SK-N-SH (cell line): Measurements from ENCODE around the gene BCAT1.
"Not testable (repeated sequence)": the region's sequence is repeated elsewhere in the genome, so short reads cannot be mapped to it uniquely, and the experiment has no call there.

Source experiments
- EP300 ChIP-seq, 2 experiments: IDR thresholded peaks; 2 replicates each; pipeline versions ENCODE4 v1.4.0 to v1.6.1; 2012; ENCODE audit warnings: borderline replicate concordance in 1 of 2, low read depth in 1 of 2, low read length in 1 of 2
- EZH2phosphoT487 ChIP-seq: fragments of 200-600 bp; sonication (generic); IDR thresholded peaks from 2 replicates; pipeline ENCODE4 v1.6.1; 2017; ENCODE audit warnings: low read depth, mixed run types, mild to moderate bottlenecking, antibody characterized with exemption, moderate library complexity, borderline replicate concordance
- JUND ChIP-seq: IDR thresholded peaks from 2 replicates; pipeline ENCODE4 v1.4.0; 2012
- RAD21 ChIP-seq: IDR thresholded peaks from 2 replicates; pipeline ENCODE4 v1.6.1; 2012; ENCODE audit warnings: mild to moderate bottlenecking, low read length
- TAF1 ChIP-seq: IDR thresholded peaks from 2 replicates; pipeline ENCODE4 v1.6.1; 2012; ENCODE audit warnings: low read depth, mild to moderate bottlenecking, low read length, moderate library complexity, borderline replicate concordance
- TF ChIP-seq, protein P1 (sequence below): fragments of 200-600 bp; sonication (generic); IDR thresholded peaks from 2 replicates; pipeline ENCODE4 v1.6.1; 2017; ENCODE audit warnings: antibody characterized with exemption, mild to moderate bottlenecking, moderate library complexity
- TF ChIP-seq, protein P2 (sequence below): IDR thresholded peaks from 2 replicates; pipeline ENCODE4 v1.4.0; 2012; ENCODE audit warnings: low read depth, borderline replicate concordance
- TF ChIP-seq, protein P3 (sequence below): IDR thresholded peaks from 2 replicates; pipeline ENCODE4 v1.6.1; 2012; ENCODE audit warnings: mild to moderate bottlenecking, low read depth, low read length, moderate library complexity

DNA sequence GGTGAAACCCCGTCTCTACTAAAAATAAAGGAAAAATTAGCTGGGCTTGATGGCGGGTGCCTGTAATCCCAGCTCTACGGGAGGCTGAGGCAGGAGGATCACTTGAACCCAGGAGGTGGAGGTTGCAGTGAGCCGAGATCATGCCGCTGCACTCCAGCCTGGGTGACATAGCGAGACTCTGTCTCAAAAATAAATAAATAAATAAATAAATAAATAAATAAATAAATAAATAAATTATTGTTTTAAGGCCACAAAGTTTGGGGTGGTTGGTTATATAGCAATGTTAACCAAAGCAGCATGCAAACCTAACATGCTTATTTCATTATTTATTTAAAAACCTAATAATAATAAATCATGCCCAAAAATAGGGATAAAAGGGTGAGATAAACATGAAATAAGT lies 38.7 kb downstream of the BCAT1 start:
- TF ChIP-seq, protein P1, sequence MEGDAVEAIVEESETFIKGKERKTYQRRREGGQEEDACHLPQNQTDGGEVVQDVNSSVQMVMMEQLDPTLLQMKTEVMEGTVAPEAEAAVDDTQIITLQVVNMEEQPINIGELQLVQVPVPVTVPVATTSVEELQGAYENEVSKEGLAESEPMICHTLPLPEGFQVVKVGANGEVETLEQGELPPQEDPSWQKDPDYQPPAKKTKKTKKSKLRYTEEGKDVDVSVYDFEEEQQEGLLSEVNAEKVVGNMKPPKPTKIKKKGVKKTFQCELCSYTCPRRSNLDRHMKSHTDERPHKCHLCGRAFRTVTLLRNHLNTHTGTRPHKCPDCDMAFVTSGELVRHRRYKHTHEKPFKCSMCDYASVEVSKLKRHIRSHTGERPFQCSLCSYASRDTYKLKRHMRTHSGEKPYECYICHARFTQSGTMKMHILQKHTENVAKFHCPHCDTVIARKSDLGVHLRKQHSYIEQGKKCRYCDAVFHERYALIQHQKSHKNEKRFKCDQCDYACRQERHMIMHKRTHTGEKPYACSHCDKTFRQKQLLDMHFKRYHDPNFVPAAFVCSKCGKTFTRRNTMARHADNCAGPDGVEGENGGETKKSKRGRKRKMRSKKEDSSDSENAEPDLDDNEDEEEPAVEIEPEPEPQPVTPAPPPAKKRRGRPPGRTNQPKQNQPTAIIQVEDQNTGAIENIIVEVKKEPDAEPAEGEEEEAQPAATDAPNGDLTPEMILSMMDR: not testable (repeated sequence)
- TF ChIP-seq JUND; EZH2phosphoT487; RAD21; EP300 (IDR thresholded peaks at IDR 0.05; ENCODE audit: borderline replicate concordance in 1 of 2, low read depth in 1 of 2, low read length in 1 of 2); TAF1: not testable (repeated sequence)
- TF ChIP-seq, protein P2, sequence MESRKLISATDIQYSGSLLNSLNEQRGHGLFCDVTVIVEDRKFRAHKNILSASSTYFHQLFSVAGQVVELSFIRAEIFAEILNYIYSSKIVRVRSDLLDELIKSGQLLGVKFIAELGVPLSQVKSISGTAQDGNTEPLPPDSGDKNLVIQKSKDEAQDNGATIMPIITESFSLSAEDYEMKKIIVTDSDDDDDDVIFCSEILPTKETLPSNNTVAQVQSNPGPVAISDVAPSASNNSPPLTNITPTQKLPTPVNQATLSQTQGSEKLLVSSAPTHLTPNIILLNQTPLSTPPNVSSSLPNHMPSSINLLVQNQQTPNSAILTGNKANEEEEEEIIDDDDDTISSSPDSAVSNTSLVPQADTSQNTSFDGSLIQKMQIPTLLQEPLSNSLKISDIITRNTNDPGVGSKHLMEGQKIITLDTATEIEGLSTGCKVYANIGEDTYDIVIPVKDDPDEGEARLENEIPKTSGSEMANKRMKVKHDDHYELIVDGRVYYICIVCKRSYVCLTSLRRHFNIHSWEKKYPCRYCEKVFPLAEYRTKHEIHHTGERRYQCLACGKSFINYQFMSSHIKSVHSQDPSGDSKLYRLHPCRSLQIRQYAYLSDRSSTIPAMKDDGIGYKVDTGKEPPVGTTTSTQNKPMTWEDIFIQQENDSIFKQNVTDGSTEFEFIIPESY: not testable (repeated sequence)
- TF ChIP-seq, protein P3, sequence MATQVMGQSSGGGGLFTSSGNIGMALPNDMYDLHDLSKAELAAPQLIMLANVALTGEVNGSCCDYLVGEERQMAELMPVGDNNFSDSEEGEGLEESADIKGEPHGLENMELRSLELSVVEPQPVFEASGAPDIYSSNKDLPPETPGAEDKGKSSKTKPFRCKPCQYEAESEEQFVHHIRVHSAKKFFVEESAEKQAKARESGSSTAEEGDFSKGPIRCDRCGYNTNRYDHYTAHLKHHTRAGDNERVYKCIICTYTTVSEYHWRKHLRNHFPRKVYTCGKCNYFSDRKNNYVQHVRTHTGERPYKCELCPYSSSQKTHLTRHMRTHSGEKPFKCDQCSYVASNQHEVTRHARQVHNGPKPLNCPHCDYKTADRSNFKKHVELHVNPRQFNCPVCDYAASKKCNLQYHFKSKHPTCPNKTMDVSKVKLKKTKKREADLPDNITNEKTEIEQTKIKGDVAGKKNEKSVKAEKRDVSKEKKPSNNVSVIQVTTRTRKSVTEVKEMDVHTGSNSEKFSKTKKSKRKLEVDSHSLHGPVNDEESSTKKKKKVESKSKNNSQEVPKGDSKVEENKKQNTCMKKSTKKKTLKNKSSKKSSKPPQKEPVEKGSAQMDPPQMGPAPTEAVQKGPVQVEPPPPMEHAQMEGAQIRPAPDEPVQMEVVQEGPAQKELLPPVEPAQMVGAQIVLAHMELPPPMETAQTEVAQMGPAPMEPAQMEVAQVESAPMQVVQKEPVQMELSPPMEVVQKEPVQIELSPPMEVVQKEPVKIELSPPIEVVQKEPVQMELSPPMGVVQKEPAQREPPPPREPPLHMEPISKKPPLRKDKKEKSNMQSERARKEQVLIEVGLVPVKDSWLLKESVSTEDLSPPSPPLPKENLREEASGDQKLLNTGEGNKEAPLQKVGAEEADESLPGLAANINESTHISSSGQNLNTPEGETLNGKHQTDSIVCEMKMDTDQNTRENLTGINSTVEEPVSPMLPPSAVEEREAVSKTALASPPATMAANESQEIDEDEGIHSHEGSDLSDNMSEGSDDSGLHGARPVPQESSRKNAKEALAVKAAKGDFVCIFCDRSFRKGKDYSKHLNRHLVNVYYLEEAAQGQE: not testable (repeated sequence)
